ENCODE data around the gene MTMR3. TPM values are rescaled to one million over a fixed set of nuclear protein-coding genes. Genes with fewer than 3 reads are reported as not detected.

MTMR3 gene
- total RNA-seq, 1 donor from 2014 or later: 35.4 TPM

GRCh38 chr22:30038219-30038618 lies 155.2 kb downstream of the MTMR3 start:
- H3K4me3 Mint-ChIP-seq: no peak overlapping the region
- H3K4me1 Mint-ChIP-seq: peaks cover 2% of the 10 kb centered on the region
- no peak overlapping the region for H3K4me3 ChIP-seq
- DNase-seq (ENCODE audit: low spot score): no peak
- no peaks in the 10 kb centered on the region for H3K9me3 ChIP-seq (ENCODE audit: low read depth)
- no peaks in the 10 kb centered on the region for H3K4me1 ChIP-seq
- no peak overlapping the region for H3K27ac ChIP-seq
- peaks cover 9% of the 10 kb centered on the region for H3K27me3 Mint-ChIP-seq (ENCODE audit: insufficient read depth, low read depth)
- H4K20me1 ChIP-seq (ENCODE audit: low read depth): no peaks in the 10 kb centered on the region
- H3K9me3 Mint-ChIP-seq: no peaks in the 10 kb centered on the region
- H3K4me2 ChIP-seq: no peak overlapping the region
- H3K9ac ChIP-seq: no peak overlapping the region
- no peaks in the 10 kb centered on the region for H3K36me3 ChIP-seq
- H3F3A ChIP-seq (ENCODE audit: low read depth): peaks cover 5% of the 10 kb centered on the region
- no peaks in the 10 kb centered on the region for H3K79me2 ChIP-seq (ENCODE audit: low read depth)
- H3K27me3 ChIP-seq: no peaks in the 10 kb centered on the region
- H3K36me3 Mint-ChIP-seq: no peaks in the 10 kb centered on the region
- H2AFZ ChIP-seq (replicated peaks): no peak overlapping the region
- TF ChIP-seq CTCF (IDR thresholded peaks at IDR 0.05): no peak
- no peak for TF ChIP-seq EZH2phosphoT487 (IDR thresholded peaks at IDR 0.05)
- TF ChIP-seq EZH2 (IDR thresholded peaks at IDR 0.05): no peak
- no peak overlapping the region for H3K27ac Mint-ChIP-seq

GRCh38 chr22:30040499-30041260 lies 157.7 kb downstream of the MTMR3 start:
- H3K27me3 Mint-ChIP-seq (ENCODE audit: insufficient read depth, low read depth): peaks cover 7% of the 10 kb centered on the region
- no peak overlapping the region for H3K4me3 Mint-ChIP-seq
- H3K9ac ChIP-seq: no peak overlapping the region
- H3F3A ChIP-seq (ENCODE audit: low read depth): no peaks in the 10 kb centered on the region
- no peak for TF ChIP-seq EZH2phosphoT487 (IDR thresholded peaks at IDR 0.05)
- TF ChIP-seq EZH2 (IDR thresholded peaks at IDR 0.05): no peak
- TF ChIP-seq CTCF (IDR thresholded peaks at IDR 0.05): no peak
- H3K27ac ChIP-seq: no peak overlapping the region
- no peaks in the 10 kb centered on the region for H3K36me3 Mint-ChIP-seq
- H3K4me1 Mint-ChIP-seq: peaks cover 11% of the 10 kb centered on the region
- no peaks in the 10 kb centered on the region for H3K9me3 ChIP-seq (ENCODE audit: low read depth)
- H3K27me3 ChIP-seq: no peaks in the 10 kb centered on the region
- no peaks in the 10 kb centered on the region for H4K20me1 ChIP-seq (ENCODE audit: low read depth)
- no peak overlapping the region for H3K27ac Mint-ChIP-seq
- H3K79me2 ChIP-seq (ENCODE audit: low read depth): no peaks in the 10 kb centered on the region
- H3K36me3 ChIP-seq: no peaks in the 10 kb centered on the region
- H2AFZ ChIP-seq (replicated peaks): no peak overlapping the region
- H3K9me3 Mint-ChIP-seq: no peaks in the 10 kb centered on the region
- H3K4me2 ChIP-seq: no peak overlapping the region
- H3K4me1 ChIP-seq: peaks cover 4% of the 10 kb centered on the region
- no peak for DNase-seq (ENCODE audit: low spot score)
- no peak overlapping the region for H3K4me3 ChIP-seq

- Histone ChIP-seq H2AFZ (replicated peaks) (no peak overlapping the region), H3K27me3 (no peaks in the 10 kb centered on the region), H3K4me2 (no peak overlapping the region), H3K79me2 (ENCODE audit: low read depth) (no peaks in the 10 kb centered on the region), H3F3A (ENCODE audit: low read depth) (no peaks in the 10 kb centered on the region), H3K4me3 (no peak overlapping the region), H3K36me3 (no peaks in the 10 kb centered on the region), H3K9me3 (ENCODE audit: low read depth) (no peaks in the 10 kb centered on the region), H4K20me1 (ENCODE audit: low read depth) (no peaks in the 10 kb centered on the region), H3K4me1 (peaks cover 4% of the 10 kb centered on the region), H3K9ac (no peak overlapping the region), H3K27ac (no peak overlapping the region)
- DNase-seq (ENCODE audit: low spot score): no peak
- Mint-ChIP-seq H3K4me3 (no peak overlapping the region), H3K27me3 (ENCODE audit: insufficient read depth, low read depth) (peaks cover 4% of the 10 kb centered on the region), H3K27ac (no peak overlapping the region), H3K9me3 (no peaks in the 10 kb centered on the region), H3K36me3 (no peaks in the 10 kb centered on the region), H3K4me1 (peaks cover 11% of the 10 kb centered on the region)
- TF ChIP-seq CTCF (IDR thresholded peaks at IDR 0.05) (no peak), EZH2 (IDR thresholded peaks at IDR 0.05) (no peak), EZH2phosphoT487 (IDR thresholded peaks at IDR 0.05) (no peak)
These were observed 158.5 kb downstream of the MTMR3 start for GRCh38 chr22:30041475-30041874.

Measured in neural progenitor cell (in vitro differentiated cells).